HG03521 (cell line): Measurements from ENCODE around the gene MAP4K3.
"Not testable (repeated sequence)": the region's sequence is repeated elsewhere in the genome, so short reads cannot be mapped to it uniquely, and the experiment has no call there.

ENCODE experiments used
- ATAC-seq: cut with Tn5 transposase; IDR thresholded peaks from one replicate; pipeline ENCODE4 v1.9.1; 2021; ENCODE audit warnings: mild to moderate bottlenecking, moderate library complexity; ENCODE audit not compliant: unreplicated experiment

Gene MAP4K3

GRCh38 chr2:39411181-39411944 lies 25.7 kb downstream of the MAP4K3 start:
- ATAC-seq: no peak

- ATAC-seq: no peak
Observed at GRCh38 chr2:39409697-39410389, 27.2 kb downstream of the MAP4K3 start.

- ATAC-seq: peak; percentile 39
Observed at GRCh38 chr2:39408351-39409136, 28.5 kb downstream of the MAP4K3 start.

- ATAC-seq: no peak
Observed at GRCh38 chr2:39407516-39408296, 29.4 kb downstream of the MAP4K3 start.

GRCh38 chr2:39405364-39405763 lies 31.7 kb downstream of the MAP4K3 start:
- ATAC-seq: no peak

- ATAC-seq: no peak
Observed at GRCh38 chr2:39403311-39403710, 33.8 kb downstream of the MAP4K3 start.

GRCh38 chr2:39401319-39401718 lies 35.8 kb downstream of the MAP4K3 start:
- ATAC-seq: no peak

GRCh38 chr2:39399570-39399969 lies 37.5 kb downstream of the MAP4K3 start:
- no peak for ATAC-seq

GRCh38 chr2:39395313-39395712 lies 41.8 kb downstream of the MAP4K3 start:
- no peak for ATAC-seq

GRCh38 chr2:39394516-39394961 lies 42.5 kb downstream of the MAP4K3 start:
- no peak for ATAC-seq

- ATAC-seq: no peak
Observed at GRCh38 chr2:39392672-39393071, 44.4 kb downstream of the MAP4K3 start.

GRCh38 chr2:39390216-39390615 lies 46.9 kb downstream of the MAP4K3 start:
- ATAC-seq: no peak

- ATAC-seq: no peak
Observed at GRCh38 chr2:39386064-39386463, 51.0 kb downstream of the MAP4K3 start.

- no peak for ATAC-seq
Observed at GRCh38 chr2:39385172-39385571, 51.9 kb downstream of the MAP4K3 start.

- not testable (repeated sequence) for ATAC-seq
Observed at GRCh38 chr2:39384071-39384470, 53.0 kb downstream of the MAP4K3 start.

GRCh38 chr2:39383146-39383545 lies 53.9 kb downstream of the MAP4K3 start:
- no peak for ATAC-seq

GRCh38 chr2:39381653-39382052 lies 55.4 kb downstream of the MAP4K3 start:
- no peak for ATAC-seq

GRCh38 chr2:39380525-39381150 lies 56.4 kb downstream of the MAP4K3 start:
- no peak for ATAC-seq

- ATAC-seq: peak; percentile 62
Observed at GRCh38 chr2:39379643-39380524, 57.2 kb downstream of the MAP4K3 start.
